SK-N-SH treated with all-trans-retinoic acid at 6 μM for 48 hours (cell line): ENCODE results near the gene MYD88.

Source experiments
- ATAC-seq: fragments of 200-7000 bp; cut with Tn5 transposase; 3 replicates; pipeline ENCODE4 v1.9.1; 2020; ENCODE audit warnings: mild to moderate bottlenecking, moderate library complexity
- ARNTL ChIP-seq: fragments of 450-650 bp; formaldehyde crosslinking; IDR thresholded peaks from 2 replicates; pipeline ENCODE4 v1.5.0; 2020; ENCODE audit warnings: low read depth, mild to moderate bottlenecking, moderate library complexity, borderline replicate concordance
- BACH2 ChIP-seq: fragments of 250-450 bp; sonication (Bioruptor Pico); IDR thresholded peaks from 2 replicates; pipeline ENCODE4 v1.9.0; 2021; ENCODE audit warnings: mild to moderate bottlenecking, borderline replicate concordance
- CSDC2 ChIP-seq: fragments of 250-450 bp; sonication (Bioruptor Pico); IDR thresholded peaks from 2 replicates; pipeline ENCODE4 v1.5.0; 2020; ENCODE audit warnings: mild to moderate bottlenecking, moderate library complexity
- ESRRG ChIP-seq: fragments of 250-450 bp; sonication (Bioruptor Pico); IDR thresholded peaks from 2 replicates; pipeline ENCODE4 v1.6.1; 2021; ENCODE audit warnings: mild to moderate bottlenecking
- GLIS3 ChIP-seq: fragments of 250-450 bp; sonication (Bioruptor Pico); IDR thresholded peaks from 2 replicates; pipeline ENCODE4 v1.5.0; 2020; ENCODE audit warnings: mild to moderate bottlenecking, moderate library complexity
- ISL1 ChIP-seq: fragments of 250-450 bp; sonication (Bioruptor Pico); IDR thresholded peaks from 2 replicates; pipeline ENCODE4 v2.1.2; 2022; ENCODE audit warnings: mild to moderate bottlenecking, moderate library complexity
- OSR1 ChIP-seq: fragments of 250-450 bp; sonication (Bioruptor Pico); IDR thresholded peaks from 2 replicates; pipeline ENCODE4 v1.8.0; 2022; ENCODE audit warnings: moderate library complexity, mild to moderate bottlenecking, inconsistent platforms
- PATZ1 ChIP-seq: fragments of 250-450 bp; sonication (Bioruptor Pico); IDR thresholded peaks from 2 replicates; pipeline ENCODE4 v1.8.0; 2020; ENCODE audit warnings: mild to moderate bottlenecking, moderate library complexity, borderline replicate concordance
- PPARA ChIP-seq: fragments of 250-450 bp; sonication (Bioruptor Pico); IDR thresholded peaks from 2 replicates; pipeline ENCODE4 v1.5.0; 2020; ENCODE audit warnings: mild to moderate bottlenecking, borderline replicate concordance
- RARB ChIP-seq: fragments of 250-450 bp; sonication (Bioruptor Pico); IDR thresholded peaks from 2 replicates; pipeline ENCODE4 v1.8.0; 2021; ENCODE audit warnings: mild to moderate bottlenecking, moderate library complexity
- SNAI2 ChIP-seq: fragments of 250-450 bp; sonication (Bioruptor Pico); IDR thresholded peaks from 2 replicates; pipeline ENCODE4 v1.5.0; 2020; ENCODE audit warnings: mild to moderate bottlenecking, moderate library complexity
- TCF4 ChIP-seq: fragments of 250-450 bp; sonication (Bioruptor Pico); IDR thresholded peaks from 2 replicates; pipeline ENCODE4 v1.8.0; 2021; ENCODE audit warnings: mild to moderate bottlenecking, moderate library complexity, borderline replicate concordance
- TSHZ2 ChIP-seq: fragments of 250-450 bp; sonication (Bioruptor Pico); IDR thresholded peaks from 2 replicates; pipeline ENCODE4 v1.5.0; 2020; ENCODE audit warnings: mild to moderate bottlenecking, moderate library complexity
- ZC3H10 ChIP-seq: fragments of 250-450 bp; sonication (Bioruptor Pico); IDR thresholded peaks from 2 replicates; pipeline ENCODE4 v1.5.1; 2021; ENCODE audit warnings: mild to moderate bottlenecking, moderate library complexity
- ZFP3 ChIP-seq: fragments of 250-450 bp; sonication (Bioruptor Pico); IDR thresholded peaks from 2 replicates; pipeline ENCODE4 v1.5.0; 2020; ENCODE audit warnings: mild to moderate bottlenecking, moderate library complexity
- ZFP30 ChIP-seq: fragments of 450-650 bp; formaldehyde crosslinking; IDR thresholded peaks from 2 replicates; pipeline ENCODE4 v1.5.0; 2022; ENCODE audit warnings: mild to moderate bottlenecking, moderate library complexity
- ZNF565 ChIP-seq: fragments of 450-650 bp; formaldehyde crosslinking; conservative IDR thresholded peaks from 2 replicates; pipeline ENCODE4 v1.5.0; 2020; ENCODE audit warnings: low read depth, mild to moderate bottlenecking, moderate library complexity
- ZNF70 ChIP-seq: fragments of 450-650 bp; formaldehyde crosslinking; IDR thresholded peaks from 2 replicates; pipeline ENCODE4 v1.5.0; 2020; ENCODE audit warnings: mild to moderate bottlenecking, moderate library complexity
- ZNF8 ChIP-seq: fragments of 450-650 bp; formaldehyde crosslinking; IDR thresholded peaks from 2 replicates; pipeline ENCODE4 v1.5.0; 2020; ENCODE audit warnings: mild to moderate bottlenecking, moderate library complexity
- TF ChIP-seq, protein P1 (sequence below): fragments of 250-450 bp; sonication (Bioruptor Pico); IDR thresholded peaks from 2 replicates; pipeline ENCODE4 v1.5.1; 2021; ENCODE audit warnings: mild to moderate bottlenecking, moderate library complexity
- TF ChIP-seq, protein P2 (sequence below): fragments of 250-450 bp; sonication (Bioruptor Pico); IDR thresholded peaks from 2 replicates; pipeline ENCODE4 v1.5.1; 2020; ENCODE audit warnings: low read depth, mild to moderate bottlenecking, moderate library complexity

MYD88 gene

GRCh38 chr3:38137615-38138348 lies 679 bp upstream of the MYD88 start:
- ATAC-seq, result no peak
- TF ChIP-seq GLIS3 (CRISPR knock-in tag), result no peak
- TF ChIP-seq OSR1 (CRISPR knock-in tag), result no peak
- TF ChIP-seq PATZ1 (CRISPR knock-in tag), result no peak
- no peak for TF ChIP-seq ZNF8 (CRISPR knock-in tag)

GRCh38 chr3:38139191-38139590 lies 730 bp downstream of the MYD88 start:
- no peak for TF ChIP-seq ZC3H10 (CRISPR knock-in tag)
- no peak for TF ChIP-seq GLIS3 (CRISPR knock-in tag)
- no peak for TF ChIP-seq ARNTL (CRISPR knock-in tag)
- no peak for TF ChIP-seq RARB (CRISPR knock-in tag)
- TF ChIP-seq, protein P1, sequence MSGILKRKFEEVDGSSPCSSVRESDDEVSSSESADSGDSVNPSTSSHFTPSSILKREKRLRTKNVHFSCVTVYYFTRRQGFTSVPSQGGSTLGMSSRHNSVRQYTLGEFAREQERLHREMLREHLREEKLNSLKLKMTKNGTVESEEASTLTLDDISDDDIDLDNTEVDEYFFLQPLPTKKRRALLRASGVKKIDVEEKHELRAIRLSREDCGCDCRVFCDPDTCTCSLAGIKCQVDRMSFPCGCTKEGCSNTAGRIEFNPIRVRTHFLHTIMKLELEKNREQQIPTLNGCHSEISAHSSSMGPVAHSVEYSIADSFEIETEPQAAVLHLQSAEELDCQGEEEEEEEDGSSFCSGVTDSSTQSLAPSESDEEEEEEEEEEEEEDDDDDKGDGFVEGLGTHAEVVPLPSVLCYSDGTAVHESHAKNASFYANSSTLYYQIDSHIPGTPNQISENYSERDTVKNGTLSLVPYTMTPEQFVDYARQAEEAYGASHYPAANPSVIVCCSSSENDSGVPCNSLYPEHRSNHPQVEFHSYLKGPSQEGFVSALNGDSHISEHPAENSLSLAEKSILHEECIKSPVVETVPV (CRISPR knock-in tag), result no peak
- TF ChIP-seq CSDC2 (CRISPR knock-in tag), result no peak
- no peak for TF ChIP-seq ZFP3 (CRISPR knock-in tag)
- no peak for TF ChIP-seq TCF4 (CRISPR knock-in tag)
- no peak for TF ChIP-seq ZNF565 (CRISPR knock-in tag)
- no peak for TF ChIP-seq BACH2
- no peak for TF ChIP-seq SNAI2 (CRISPR knock-in tag)
- no peak for TF ChIP-seq TSHZ2
- TF ChIP-seq, protein P2, sequence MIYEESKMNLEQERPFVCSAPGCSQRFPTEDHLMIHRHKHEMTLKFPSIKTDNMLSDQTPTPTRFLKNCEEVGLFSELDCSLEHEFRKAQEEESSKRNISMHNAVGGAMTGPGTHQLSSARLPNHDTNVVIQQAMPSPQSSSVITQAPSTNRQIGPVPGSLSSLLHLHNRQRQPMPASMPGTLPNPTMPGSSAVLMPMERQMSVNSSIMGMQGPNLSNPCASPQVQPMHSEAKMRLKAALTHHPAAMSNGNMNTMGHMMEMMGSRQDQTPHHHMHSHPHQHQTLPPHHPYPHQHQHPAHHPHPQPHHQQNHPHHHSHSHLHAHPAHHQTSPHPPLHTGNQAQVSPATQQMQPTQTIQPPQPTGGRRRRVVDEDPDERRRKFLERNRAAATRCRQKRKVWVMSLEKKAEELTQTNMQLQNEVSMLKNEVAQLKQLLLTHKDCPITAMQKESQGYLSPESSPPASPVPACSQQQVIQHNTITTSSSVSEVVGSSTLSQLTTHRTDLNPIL (CRISPR knock-in tag), result no peak
- no peak for TF ChIP-seq ESRRG (CRISPR knock-in tag)
- TF ChIP-seq PPARA (CRISPR knock-in tag), result no peak
- no peak; the same call in 2 of the 3 replicates for ATAC-seq

DNA sequence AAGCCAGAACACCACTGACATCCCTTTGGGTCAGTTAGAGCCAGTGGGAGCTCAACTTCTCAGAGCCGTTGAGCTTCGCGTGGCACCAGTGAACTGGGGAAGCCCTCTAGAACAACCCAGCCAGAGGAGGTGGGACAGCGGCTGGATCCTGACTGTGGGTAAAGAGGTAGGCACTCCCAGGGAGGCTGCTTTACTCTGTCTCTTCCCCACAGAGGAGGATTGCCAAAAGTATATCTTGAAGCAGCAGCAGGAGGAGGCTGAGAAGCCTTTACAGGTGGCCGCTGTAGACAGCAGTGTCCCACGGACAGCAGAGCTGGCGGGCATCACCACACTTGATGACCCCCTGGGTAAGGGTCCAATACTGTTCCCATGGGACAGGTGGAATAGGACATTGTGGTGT lies 1.2 kb downstream of the MYD88 start:
- ATAC-seq, result no peak
- TF ChIP-seq CSDC2 (CRISPR knock-in tag), result no peak
- TF ChIP-seq ZNF8 (CRISPR knock-in tag), result no peak
- TF ChIP-seq BACH2, result no peak
- TF ChIP-seq ZFP30 (CRISPR knock-in tag), result no peak
- TF ChIP-seq, protein P2 (CRISPR knock-in tag), result no peak
- TF ChIP-seq TCF4 (CRISPR knock-in tag), result no peak
- no peak for TF ChIP-seq PATZ1 (CRISPR knock-in tag)
- TF ChIP-seq ZFP3 (CRISPR knock-in tag), result no peak
- no peak for TF ChIP-seq PPARA (CRISPR knock-in tag)
- no peak for TF ChIP-seq TSHZ2
- TF ChIP-seq, protein P1 (CRISPR knock-in tag), result no peak
- TF ChIP-seq ZNF70 (CRISPR knock-in tag), result no peak
- TF ChIP-seq ISL1 (CRISPR knock-in tag), result no peak
- TF ChIP-seq ZNF565 (CRISPR knock-in tag), result no peak
